ENCODE results near the gene VEGFC.

Gene VEGFC

DNA sequence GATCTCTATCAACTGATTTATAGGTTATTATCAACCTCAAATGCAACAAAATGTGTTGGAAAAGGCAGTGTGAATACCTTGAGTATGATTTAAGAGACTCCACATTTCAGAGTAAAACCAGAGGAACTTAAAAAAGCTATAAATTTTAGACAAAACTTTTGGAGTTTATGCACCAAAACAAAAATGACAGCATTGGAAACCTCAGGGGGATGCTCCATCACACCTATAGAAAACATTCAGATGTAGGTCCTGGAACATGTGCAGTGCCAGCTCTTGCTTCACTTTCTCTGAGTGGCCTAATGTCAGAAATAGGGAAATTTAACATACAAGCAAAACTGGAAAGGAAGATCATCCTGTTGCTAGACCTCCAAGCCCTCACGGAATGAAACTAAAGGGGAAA is 5.8 kb upstream of the VEGFC start:
- no peak for DNase-seq (ENCODE audit: low read depth)

DNA sequence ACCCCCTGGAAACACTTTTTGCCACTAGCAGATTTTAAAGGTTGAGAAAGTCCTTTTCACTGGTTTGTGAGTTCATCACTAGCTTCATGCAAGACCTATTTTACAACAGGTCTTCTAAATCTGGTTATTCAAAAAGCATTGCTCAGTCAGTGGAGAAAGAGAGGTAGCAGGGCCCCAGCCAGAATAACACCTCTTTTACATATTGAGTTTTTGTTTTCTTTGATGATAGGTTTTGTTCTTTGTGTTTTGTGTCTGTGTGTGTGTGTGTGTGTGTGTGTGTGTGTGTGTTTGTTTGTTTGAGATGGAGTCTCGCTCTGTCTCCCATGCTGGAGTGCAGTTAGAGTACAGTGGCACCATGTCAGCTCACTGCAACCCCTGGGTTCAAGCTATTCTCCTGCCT is 2.7 kb upstream of the VEGFC start:
- no peak for DNase-seq (ENCODE audit: low read depth)

DNA sequence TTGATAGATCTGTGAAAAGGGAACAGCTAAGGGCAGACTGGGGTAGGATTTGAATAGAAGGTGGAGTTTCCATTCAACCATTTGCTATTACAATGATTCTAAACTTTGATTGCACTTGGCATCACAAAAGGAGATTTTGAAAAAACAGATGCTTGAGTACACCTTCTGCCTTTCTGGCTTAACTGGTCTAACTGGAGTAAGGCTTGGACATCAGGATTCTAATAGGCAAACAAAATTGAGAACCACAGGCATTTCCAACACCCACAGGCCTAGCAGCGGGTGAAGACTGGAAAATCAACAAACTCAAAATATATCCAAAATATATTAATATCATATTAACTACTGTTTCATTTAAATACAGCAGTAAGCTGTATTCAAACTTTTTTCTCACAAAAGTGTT is 1.9 kb upstream of the VEGFC start:
- DNase-seq (ENCODE audit: low read depth): no peak

DNA sequence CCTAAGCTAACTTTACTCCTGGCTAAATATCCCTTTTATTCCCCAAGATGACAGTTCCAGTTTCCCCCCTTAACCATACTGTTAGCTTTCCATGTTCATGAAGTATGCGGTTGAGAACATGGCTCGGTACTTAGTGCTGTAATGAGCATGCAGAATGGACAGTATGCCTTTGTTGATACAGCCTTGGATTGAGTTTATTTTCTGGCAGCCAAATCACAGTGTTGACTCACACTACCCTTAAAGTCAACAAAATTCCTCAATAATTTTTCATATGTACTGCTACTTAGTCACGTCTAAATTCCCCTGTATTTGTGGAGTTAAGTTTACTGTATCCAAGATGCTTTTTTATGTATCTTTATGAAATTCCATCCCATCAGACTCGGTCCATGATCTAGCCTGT is 1.4 kb upstream of the VEGFC start:
- peak; percentile 94 for DNase-seq (ENCODE audit: low read depth)

DNA sequence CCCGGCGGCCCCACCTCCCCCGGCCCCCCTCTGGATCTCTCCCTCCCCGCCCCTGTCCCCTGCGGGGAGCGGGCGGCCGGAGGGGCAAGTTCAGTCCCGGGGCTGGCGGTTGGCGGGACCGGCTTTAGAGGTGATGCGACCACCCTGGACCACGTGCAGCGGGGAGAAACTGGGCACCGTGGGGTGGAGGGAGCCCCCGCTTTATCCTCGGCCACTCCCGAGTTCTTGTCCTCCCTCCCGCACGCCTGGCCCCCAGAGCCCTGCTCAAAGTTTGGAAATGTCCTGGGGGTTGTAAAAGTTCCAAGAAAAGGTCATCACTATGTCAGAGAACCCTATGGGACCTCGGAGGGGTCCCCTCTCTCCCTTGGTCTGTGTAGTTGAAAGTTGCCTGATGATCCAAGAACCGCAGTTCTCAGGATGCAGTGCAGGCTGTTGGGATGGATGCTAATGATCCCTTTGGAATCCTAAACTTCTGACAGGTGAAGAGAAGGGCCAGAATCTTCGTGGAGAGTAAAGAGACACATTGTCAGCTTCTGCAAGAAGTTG is 411 bp upstream of the VEGFC start:
- DNase-seq (ENCODE audit: low read depth): no peak

DNA sequence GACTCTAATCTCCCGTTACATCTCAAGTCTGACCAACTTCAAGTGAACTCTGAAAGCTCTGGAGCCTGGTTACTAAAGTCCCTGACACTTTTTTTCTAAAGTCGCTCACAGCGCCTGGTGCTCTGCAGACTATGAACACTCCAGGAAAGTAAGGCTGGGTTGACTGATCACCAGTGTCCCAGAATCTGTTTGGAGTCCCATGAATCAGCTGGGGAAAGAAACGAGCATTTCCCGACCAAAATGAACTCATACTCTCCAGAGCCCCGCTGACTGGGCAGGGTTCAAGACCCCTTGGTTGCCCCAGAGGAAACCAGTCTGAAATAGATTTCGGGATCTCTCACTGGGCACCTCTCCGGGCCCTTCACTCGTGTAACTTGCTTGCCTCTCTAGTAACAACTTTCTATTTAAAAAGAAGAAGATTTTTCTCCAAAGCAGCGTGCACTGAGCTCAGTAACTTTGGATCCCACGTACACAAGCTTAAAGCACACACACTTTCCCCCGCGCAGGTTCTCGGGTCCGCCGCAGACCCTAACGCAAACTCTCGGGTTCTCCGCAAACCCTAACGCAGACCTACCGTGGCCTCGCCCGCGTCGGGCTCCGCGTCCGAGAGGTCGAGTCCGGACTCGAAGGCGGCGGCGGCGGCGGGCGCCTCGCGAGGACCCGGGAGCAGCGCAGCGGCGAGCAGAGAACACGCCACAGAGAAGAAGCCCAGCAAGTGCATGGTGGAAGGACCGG is 964 bp downstream of the VEGFC start:
- peak; percentile 58 for DNase-seq (ENCODE audit: low read depth)

DNA sequence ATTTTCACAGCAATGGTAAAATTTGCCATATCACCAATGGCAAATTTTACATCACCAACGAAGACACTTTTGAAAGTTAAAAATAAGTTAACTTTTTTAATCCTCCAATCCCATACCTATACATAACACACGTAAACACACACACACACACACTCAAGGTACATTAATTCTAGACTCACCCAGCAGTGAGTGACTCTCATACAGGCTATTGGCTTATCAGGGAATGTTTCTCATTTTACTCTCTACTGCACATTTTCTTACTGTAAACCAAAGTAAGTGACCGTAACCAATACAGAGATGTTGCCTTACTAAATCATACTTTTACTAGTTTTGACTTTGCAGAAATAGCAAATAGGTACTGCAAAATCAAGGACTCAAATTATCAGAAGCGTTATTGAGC is 2.3 kb downstream of the VEGFC start:
- no peak for DNase-seq (ENCODE audit: low read depth)

DNA sequence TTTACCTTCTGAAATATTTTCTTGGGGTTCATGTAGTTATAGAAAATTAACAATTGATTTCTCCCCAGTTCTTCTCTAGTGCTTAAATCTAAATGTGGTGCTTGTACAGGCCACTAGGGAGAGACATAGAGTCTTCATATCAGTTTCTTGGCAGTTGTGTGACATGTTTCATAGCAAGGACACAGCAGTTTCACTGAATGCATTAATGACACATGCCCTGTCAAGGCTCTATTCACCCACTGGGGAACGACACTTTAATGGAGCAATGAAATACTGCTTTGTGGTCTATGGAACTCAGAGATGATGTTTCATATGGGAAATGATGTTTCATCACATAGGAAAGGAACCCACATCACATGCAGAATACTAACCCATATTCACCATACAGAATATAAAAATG is 2.8 kb downstream of the VEGFC start:
- DNase-seq (ENCODE audit: low read depth): peak; percentile 60

DNA sequence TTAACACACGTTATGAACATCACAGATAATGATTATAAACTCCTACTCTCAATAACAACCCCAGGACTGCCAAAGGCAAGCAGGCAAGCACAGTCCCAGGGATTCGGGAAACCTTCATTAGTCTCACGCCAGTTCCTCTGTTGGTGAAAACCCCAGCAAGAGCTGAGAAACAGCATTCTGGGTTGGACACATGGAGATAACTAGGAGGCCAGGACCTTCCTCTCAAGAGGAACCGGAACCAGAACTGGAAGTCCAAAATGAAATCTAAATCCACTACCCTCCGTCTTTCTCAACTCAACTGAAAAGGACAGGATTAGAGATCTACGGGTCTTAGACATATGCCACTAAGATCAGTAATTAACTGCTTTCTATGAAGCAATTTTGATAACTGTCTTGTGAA is 3.8 kb downstream of the VEGFC start:
- no peak for DNase-seq (ENCODE audit: low read depth)

DNA sequence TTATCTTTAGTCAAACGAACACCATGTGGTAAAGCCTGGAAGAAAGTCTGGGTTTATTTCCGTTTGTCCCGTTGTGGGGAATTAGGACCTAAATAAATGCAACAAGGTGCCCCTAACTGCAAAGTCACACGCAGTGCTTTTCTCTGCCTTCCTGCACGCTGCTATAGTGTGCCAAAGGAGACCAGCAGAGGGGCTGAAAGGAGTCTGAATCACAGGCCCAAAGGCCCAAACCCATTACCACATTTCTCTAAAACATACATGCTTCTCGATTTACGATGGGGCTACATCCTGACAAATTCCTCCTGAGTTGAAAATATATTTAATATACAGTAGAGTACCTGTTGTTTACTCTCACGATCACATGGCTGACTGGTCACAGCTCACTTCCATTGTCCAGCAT is 4.5 kb downstream of the VEGFC start:
- no peak for DNase-seq (ENCODE audit: low read depth)

DNA sequence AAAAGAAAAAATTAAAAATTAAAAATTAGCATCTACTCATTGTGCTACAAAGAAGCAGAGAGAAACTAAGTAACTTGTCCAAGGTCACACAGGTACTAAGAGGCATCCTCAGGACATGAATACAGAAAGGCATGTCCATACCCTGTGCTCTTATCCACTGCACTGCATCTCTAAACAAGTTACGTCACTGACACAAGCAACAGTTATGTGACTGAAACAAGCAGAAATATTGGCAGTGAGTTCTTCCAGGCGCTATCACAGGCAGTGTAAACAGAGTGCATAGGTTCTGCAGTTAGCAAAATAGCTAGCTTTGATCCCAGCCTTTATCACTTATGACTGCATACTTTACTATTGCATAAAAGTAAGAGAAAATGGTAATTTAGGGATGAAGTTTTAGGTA is 7.9 kb downstream of the VEGFC start:
- peak; percentile 61 for DNase-seq (ENCODE audit: low read depth)

DNA sequence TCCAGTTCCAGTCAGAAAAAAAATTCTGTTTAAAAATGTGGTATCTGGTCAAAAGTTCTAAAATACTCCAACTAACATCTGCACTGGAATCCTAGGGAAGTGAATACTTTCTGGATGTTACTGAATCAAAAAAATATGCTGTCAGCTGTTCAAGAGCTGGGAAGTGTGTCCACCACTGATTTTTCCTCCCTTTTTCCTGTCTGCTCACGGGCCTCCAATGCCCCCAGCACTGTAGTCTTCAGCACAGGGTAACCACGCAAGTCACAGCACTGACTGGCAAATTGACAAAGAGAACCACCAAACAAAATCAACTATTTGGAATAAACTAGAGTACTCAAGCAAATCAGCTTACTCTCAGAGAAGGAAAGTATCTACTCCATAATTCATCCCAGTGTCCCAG is 9.9 kb downstream of the VEGFC start:
- DNase-seq (ENCODE audit: low read depth): no peak

DNA sequence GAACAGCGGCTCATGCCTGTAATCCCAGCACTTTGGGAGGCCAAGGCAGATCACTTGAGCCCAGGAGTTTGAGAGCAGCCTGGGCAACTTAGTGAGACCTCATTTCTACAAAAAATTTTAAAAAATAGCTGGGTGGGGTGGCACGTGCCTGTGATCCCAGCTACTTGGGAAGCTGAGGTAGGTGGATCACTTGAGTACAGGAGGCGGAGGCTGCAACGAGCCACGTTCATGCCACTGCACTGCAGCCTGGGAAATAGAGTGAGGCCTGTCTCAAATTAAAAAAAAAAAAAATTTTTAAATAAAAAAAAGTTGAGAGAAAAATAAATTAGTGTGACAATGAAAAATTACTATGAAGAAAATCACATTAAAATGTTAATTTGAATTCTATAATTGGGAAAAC is 10.5 kb downstream of the VEGFC start:
- DNase-seq (ENCODE audit: low read depth): no peak

DNA sequence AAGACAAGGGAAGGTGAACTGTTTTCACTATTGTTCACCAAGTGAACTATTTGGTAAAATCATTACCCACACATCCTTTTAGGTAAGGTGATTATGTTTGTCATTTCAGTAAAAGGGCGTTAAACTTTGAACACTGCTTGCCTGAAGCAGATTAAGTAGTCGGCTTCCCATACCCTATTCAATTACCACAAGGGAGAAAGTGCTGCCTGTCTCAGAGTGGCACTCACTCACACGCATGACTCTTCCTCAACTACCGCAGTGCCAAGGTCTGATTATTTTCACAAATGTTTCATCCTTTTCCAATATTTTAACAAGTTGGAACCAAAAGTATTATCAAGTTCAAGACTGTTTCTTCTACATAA is 11.0 kb downstream of the VEGFC start:
- DNase-seq (ENCODE audit: low read depth): no peak

DNA sequence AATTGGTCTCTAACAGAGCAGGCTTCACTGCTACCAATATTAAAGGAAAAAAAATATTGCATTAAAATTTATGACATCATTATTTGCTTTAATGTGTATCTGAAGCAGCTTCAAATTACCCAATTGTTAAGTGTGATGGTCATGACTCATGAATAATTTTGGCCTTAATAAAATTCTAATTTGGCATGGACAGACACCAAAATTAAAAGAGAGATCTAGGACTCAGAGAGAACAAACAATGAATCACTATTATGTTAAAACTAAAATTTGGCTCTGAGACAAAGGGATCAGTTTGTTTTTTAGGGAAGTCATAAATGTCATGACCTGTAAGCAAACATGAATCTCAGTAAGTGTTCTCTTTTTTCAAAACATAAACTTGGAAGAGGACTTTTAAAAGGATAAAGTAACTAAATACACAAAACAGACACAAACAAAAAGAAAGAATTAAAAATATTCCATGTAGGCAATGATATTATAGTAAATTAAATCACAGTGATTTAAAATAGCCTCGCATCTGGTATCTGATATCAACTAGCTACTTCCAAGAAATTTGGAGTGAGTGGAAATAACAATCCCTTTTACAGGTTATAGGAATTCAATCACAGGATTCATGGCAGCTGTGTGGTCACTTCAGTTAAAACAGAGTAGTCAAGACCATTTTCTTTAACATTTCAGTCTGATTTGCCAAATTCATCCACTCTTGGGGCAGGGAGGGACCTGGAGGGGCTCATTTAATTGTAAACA is 11.6 kb downstream of the VEGFC start:
- peak; percentile 51 for DNase-seq (ENCODE audit: low read depth)

DNA sequence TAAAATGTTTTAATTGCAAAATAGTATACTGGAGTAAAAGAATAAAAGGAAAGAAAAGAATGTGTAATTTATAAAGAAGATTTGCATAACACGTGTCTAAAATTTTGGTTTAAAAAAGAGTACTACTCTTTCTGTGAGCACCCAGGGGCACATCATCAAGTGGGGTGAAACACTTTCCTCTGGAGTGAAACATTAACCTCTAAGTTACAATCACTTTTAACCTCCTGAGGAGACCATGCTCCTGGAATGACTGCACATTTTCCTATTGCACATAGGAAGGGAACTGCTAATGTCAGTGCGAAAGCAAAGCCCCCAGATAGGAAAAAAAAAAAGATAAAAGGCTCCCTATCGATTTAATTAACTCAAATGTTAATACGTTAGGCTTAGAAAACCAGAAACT is 13.3 kb downstream of the VEGFC start:
- no peak for DNase-seq (ENCODE audit: low read depth)

DNA sequence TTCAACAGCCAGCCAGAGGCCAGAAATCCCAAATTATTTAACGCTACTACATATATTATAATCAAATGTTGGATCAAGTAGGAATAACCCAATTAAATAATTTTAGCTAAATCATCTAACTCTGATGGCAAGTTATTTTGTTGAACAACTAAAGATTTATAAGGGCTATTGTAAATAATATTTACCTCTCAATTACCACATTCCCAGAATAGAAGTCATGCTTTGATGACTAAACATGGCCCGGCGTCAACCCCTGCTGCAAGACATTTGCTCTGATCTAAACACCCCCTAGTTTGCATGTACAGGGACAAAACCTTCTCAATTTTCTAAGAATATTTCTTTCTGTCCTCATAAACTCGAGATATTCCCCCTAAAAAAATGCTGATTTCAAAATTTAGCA is 14.2 kb downstream of the VEGFC start:
- peak; percentile 58 for DNase-seq (ENCODE audit: low read depth)

DNA sequence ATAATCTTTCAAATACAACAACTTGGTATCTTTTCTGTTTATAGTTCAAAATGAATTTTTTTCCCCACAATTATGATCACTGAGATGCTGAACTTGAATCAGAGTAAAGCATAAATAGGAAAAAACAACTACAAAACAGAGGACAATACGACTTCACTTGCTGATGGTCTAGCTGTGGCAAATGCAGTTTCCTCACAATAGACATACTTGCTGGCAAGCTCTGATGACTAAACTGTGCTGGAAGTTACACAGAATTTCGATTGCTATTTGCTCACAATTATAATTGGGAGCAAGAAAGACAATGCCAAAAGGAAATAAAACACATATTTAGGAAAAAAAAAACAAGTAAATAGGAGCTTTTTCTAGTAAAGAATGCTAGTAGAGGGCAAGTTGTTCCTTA is 14.7 kb downstream of the VEGFC start:
- DNase-seq (ENCODE audit: low read depth): peak; percentile 83

DNA sequence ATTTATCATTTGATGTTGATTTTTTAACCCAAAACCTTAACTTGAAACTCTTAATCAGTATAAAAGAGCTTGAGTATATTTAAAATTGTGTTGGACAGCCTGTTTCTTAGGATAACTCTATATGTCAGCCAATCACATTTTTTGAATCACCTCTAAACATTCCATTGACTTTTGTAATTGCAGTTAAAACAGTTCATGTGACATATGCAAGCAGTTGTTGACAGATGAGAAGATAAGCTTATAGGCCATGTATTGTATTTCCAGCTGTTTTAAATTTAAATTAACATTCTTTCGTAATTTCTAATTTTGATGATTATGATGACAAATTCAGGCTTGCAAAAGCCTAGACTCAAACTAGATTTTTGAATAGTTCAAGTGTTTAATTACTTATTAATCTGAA is 17.4 kb downstream of the VEGFC start:
- DNase-seq (ENCODE audit: low read depth): no peak

DNA sequence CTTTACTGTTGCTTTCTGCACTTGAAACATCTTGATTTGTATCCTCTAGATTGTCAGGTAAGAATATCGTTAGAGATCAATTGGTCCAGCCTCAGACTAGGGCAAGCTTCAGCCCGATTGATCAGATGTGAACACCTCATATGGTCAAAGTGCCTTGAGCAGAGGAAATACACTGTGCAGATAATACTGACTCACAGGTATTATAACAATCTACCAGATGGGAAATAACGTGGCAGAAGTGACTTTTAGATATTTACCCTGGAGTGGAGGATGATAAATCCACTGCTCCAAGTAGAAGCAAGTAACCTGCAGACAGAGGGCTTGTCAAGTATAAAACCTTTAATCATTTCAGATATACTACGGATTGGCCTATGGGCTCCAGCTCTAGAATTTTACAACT is 17.9 kb downstream of the VEGFC start:
- no peak for DNase-seq (ENCODE audit: low read depth)

DNA sequence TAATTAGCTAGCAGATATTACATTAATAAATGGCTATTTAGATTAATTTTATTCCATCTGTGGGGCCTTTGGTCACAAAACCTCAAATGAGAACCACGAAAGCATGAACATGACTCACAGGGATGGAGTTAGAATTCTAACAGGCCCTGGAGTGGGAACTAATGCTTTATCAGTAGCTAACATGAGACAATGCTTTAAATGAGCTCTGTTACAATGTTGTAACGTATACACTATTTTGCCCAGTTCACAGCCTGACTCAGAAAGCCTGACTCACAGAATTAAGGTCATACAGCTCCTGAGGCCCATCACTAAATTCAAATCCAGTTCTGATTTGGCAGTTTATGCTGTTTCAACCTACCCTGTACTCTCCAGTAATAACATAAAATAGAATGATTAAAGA is 23.2 kb downstream of the VEGFC start:
- peak; percentile 97 for DNase-seq (ENCODE audit: low read depth)

DNA sequence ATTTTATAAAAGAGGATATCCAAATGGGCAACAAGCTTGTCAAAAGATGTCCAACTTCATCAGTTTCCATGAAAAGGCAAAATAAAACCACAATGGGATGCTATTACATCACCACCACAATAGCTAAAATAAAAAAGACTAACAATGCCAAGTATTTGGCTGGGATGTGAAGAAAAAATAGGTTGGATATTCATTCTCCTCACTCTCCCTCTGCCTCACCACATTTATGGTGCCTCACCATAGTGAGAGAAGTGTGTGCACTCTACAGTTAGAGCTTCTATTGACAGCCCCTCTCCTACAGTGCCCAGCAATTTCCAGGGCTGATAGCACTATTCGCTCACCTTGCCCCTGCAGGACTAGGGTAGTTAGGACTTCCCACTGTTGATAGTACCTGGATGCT is 25.5 kb downstream of the VEGFC start:
- DNase-seq (ENCODE audit: low read depth): no peak

DNA sequence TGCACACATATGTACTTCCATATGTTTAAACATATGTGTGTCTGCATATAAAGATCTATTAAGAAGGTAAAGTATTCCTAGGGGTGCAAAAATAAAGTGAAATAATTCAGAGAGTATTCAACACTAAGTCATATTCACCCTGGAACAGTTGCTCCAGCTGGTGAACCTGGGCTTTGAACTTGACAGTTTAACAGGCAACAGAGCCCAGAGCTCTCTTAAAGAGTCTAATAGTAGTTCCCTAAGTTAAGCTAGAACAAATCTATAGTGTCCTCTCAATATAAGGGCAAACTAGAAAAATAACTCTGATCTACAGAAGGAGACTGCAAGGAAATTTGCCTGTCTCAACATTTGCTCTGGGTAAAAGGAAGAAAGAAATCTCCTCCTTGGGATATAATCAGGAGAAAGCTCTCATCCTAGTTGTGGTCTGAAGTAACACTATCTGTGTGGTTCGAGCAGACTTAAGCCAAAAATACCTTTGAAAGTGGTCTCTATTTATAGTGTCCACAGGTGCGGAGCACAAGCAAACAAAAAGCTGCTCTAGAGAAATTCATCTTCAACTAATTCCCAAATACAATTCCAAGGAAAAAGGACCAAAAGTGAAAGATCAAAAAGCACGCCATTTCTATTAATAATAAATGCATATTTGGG is 29.9 kb downstream of the VEGFC start:
- DNase-seq (ENCODE audit: low read depth): no peak
